ENCODE data around the gene CIT. TPM values are rescaled to one million over a fixed set of nuclear protein-coding genes. Genes with fewer than 3 reads are reported as not detected.
A peak's percentile ranks its signal among the peaks of the same experiment; 100 is the strongest.

Gene CIT
- total RNA-seq, 6 experiments from 2014 or later, result 1.8 to 12.8 (median 3.3) TPM

DNA sequence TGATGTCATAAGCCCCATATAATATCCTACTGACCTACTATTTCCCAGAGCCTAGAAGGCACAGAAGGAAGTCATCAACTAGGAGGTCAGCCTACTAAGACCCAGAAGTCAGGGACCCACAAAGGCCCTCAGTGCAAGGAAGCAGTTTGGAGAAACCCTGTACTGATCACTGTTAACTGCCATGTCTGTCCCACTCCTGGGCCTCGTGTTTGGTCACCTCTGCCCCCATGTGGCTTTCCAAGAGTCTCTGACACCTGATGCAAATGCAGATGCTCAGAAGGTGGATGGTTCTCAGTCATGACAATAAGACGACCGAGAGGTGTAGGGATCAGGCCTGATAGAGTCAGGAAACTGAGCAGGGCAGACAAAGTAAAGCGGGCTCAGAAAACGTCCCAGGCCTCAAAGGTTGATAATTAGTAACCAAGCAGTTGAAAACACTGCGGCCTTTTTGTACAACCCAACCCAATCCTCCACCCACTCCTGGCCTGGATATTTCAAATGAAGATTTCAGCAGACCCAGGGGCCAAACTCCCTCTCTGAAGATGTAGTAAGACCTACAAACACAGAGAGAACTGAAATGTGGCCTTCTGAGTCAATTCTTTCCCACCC lies 185.8 kb downstream of the CIT start:
- H3K9me3 ChIP-seq, result no peaks in the 10 kb centered on the region
- ATAC-seq (peak; percentile 24 to 38 (median 32)), DNase-seq (no peak)
- no peaks in the 10 kb centered on the region for H3K27me3 ChIP-seq
- H3K4me3 ChIP-seq, result no peak overlapping the region
- H3K36me3 ChIP-seq, result no peaks in the 10 kb centered on the region
- intact Hi-C loops (cut with DNase I), result no loop called here
- 34% methylated on average over 6 of the region's 6 CpGs for WGBS (ENCODE audit: insufficient coverage, low coverage, low lambda C conversion rate, missing lambda C conversion rate)
- TF ChIP-seq, protein P1, sequence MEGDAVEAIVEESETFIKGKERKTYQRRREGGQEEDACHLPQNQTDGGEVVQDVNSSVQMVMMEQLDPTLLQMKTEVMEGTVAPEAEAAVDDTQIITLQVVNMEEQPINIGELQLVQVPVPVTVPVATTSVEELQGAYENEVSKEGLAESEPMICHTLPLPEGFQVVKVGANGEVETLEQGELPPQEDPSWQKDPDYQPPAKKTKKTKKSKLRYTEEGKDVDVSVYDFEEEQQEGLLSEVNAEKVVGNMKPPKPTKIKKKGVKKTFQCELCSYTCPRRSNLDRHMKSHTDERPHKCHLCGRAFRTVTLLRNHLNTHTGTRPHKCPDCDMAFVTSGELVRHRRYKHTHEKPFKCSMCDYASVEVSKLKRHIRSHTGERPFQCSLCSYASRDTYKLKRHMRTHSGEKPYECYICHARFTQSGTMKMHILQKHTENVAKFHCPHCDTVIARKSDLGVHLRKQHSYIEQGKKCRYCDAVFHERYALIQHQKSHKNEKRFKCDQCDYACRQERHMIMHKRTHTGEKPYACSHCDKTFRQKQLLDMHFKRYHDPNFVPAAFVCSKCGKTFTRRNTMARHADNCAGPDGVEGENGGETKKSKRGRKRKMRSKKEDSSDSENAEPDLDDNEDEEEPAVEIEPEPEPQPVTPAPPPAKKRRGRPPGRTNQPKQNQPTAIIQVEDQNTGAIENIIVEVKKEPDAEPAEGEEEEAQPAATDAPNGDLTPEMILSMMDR (IDR thresholded peaks at IDR 0.05), result no peak
- no peak for TF ChIP-seq POLR2A (IDR thresholded peaks at IDR 0.05)
- peak overlapping the region in 1 of 3 donors; percentile 24 for H3K27ac ChIP-seq
- peaks cover 0 to 28% (median 6%) of the 10 kb centered on the region in 4 donors for H3K4me1 ChIP-seq

DNA sequence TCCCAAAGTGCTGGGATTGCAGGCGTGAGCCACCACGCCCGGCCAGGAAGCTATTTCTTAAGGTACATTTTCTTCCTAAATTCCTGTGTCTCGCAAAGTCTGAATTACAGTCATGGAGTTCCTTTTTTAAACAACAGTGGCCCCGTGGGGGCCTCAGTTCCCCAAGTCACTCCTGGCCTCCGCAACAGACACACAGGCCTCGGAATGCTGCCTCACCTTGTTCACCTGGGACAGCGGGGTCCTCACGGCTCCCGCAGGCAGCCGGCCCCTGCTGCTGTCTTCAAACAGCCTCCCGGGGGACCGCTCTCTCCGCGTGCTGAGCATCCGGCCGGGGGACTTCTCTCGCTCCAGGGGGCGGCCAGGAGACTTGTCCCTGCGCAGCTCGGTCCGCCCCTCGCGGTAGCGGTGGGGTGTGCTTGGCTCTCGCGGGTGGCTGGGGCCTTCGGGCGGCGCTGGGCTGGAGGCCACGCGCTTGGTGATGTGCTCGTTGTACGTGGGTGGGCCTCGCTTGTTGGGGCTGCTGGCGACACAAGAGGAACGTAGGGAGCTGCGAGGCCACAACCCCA lies 187.1 kb downstream of the CIT start:
- ATAC-seq, result no peak
- Histone ChIP-seq H3K4me1 (peaks cover 0 to 36% (median 9%) of the 10 kb centered on the region in 4 donors), H3K36me3 (no peaks in the 10 kb centered on the region), H3K9me3 (no peaks in the 10 kb centered on the region), H3K4me3 (no peak overlapping the region), H3K27ac (no peak overlapping the region), H3K27me3 (no peaks in the 10 kb centered on the region)
- no peak for TF ChIP-seq POLR2A (IDR thresholded peaks at IDR 0.05)
- TF ChIP-seq, protein P1 (IDR thresholded peaks at IDR 0.05), result no peak
- no peak for DNase-seq
- intact Hi-C loops (cut with DNase I), result no loop called here
- WGBS (ENCODE audit: insufficient coverage, low coverage, low lambda C conversion rate, missing lambda C conversion rate), result 98% methylated on average over 12 of the region's 38 CpGs

GRCh38 chr12:119687879-119688278 lies 189.2 kb downstream of the CIT start:
- Histone ChIP-seq H3K4me1 (peaks cover 0 to 57% (median 13%) of the 10 kb centered on the region in 4 donors), H3K27ac (peak overlapping the region in 2 of 3 donors; percentile 34 to 49)
- WGBS (ENCODE audit: insufficient coverage, low coverage, low lambda C conversion rate, missing lambda C conversion rate), result 78% methylated on average over 1 of the region's 9 CpGs

DNA sequence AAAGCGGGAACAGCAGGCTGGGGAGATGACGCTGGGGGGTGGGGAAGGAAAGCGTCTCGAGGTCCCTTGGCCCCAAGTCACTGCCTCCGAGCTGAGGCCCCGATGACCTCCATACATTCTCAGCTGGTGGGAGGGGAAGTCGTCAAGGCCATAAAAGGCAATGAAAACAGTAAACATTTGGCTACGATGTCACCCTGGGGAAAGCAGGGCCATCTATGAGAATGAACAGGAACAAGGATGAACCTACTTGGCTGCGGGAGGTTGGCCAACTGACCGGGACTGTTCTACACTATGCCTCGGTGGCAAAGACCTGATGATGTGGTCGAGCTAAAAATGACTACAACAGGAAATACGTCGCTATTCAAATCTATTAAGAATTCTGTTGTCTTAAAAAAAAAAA lies 189.7 kb downstream of the CIT start:
- Histone ChIP-seq H3K27ac (peak overlapping the region in 1 of 3 donors; percentile 49), H3K4me1 (peaks cover 0 to 62% (median 17%) of the 10 kb centered on the region in 4 donors), H3K27me3 (no peaks in the 10 kb centered on the region), H3K36me3 (no peaks in the 10 kb centered on the region), H3K9me3 (no peaks in the 10 kb centered on the region), H3K4me3 (no peak overlapping the region)
- TF ChIP-seq, protein P1 (IDR thresholded peaks at IDR 0.05), result no peak
- no peak for TF ChIP-seq POLR2A (IDR thresholded peaks at IDR 0.05)
- DNase-seq (no peak), ATAC-seq (no peak)
- intact Hi-C loops (cut with DNase I), result no loop called here
- WGBS (ENCODE audit: insufficient coverage, low coverage, low lambda C conversion rate, missing lambda C conversion rate), result 43% methylated on average over 13 of the region's 14 CpGs

More at GRCh38 chr12:119687879-119688278, 189.2 kb downstream of the CIT start:
- Histone ChIP-seq H3K4me3 (no peak overlapping the region), H3K9me3 (no peaks in the 10 kb centered on the region), H3K36me3 (no peaks in the 10 kb centered on the region), H3K27me3 (no peaks in the 10 kb centered on the region)
- DNase-seq (no peak), ATAC-seq (no peak)
- intact Hi-C loops (cut with DNase I), result no loop called here
- TF ChIP-seq, protein P1 (IDR thresholded peaks at IDR 0.05), result no peak
- no peak for TF ChIP-seq POLR2A (IDR thresholded peaks at IDR 0.05)
